Peyer's patch (tissue), 4 donors: ENCODE measurements around the gene ARHGEF38.

Source experiments
- POLR2A ChIP-seq, 2 donors: fragments of 450-650 bp; IDR thresholded peaks; one replicate each; pipeline ENCODE4 v1.5.1; 2017; ENCODE audit warnings: antibody characterized with exemption in 2 of 2, mild to moderate bottlenecking in 2 of 2, moderate library complexity in 2 of 2
- TF ChIP-seq, protein P1 (sequence below), 6 experiments: fragments of 450-650 bp in 4 of 6; fragments of 200-600 bp in 2 of 6; sonication (generic) in 1 of 6; IDR thresholded peaks; one replicate each; pipeline ENCODE4 v1.5.1; 2017 to 2019; ENCODE audit warnings: antibody characterized with exemption in 6 of 6, mild to moderate bottlenecking in 3 of 6, moderate library complexity in 1 of 6

DNA sequence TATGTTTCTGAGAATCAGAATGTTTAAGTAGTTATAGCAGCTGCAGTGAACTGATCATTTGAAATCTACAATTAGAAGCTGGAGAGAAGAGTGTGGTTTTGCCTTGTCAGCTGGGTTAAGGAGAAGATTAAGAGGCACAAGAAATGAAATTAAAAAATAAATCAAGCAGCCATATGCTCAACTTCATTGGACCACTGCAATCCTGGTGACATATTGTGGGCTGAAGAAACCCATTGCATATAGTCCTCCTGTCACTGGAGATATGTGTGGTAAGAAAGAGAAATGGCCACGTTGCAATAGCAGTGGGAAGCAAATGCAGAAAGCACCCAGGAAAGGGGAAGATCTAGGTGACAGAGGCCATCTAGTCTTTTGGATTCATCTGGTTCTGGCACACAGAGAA lies 93.0 kb downstream of the ARHGEF38 start:
- TF ChIP-seq, protein P1, sequence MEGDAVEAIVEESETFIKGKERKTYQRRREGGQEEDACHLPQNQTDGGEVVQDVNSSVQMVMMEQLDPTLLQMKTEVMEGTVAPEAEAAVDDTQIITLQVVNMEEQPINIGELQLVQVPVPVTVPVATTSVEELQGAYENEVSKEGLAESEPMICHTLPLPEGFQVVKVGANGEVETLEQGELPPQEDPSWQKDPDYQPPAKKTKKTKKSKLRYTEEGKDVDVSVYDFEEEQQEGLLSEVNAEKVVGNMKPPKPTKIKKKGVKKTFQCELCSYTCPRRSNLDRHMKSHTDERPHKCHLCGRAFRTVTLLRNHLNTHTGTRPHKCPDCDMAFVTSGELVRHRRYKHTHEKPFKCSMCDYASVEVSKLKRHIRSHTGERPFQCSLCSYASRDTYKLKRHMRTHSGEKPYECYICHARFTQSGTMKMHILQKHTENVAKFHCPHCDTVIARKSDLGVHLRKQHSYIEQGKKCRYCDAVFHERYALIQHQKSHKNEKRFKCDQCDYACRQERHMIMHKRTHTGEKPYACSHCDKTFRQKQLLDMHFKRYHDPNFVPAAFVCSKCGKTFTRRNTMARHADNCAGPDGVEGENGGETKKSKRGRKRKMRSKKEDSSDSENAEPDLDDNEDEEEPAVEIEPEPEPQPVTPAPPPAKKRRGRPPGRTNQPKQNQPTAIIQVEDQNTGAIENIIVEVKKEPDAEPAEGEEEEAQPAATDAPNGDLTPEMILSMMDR (IDR thresholded peaks at IDR 0.05) = no peak
- no peak for TF ChIP-seq POLR2A (IDR thresholded peaks at IDR 0.05)
